ENCODE data around the gene TNKS2.
"Not testable (repeated sequence)": the region's sequence is repeated elsewhere in the genome, so short reads cannot be mapped to it uniquely, and the experiment has no call there.

The TNKS2 gene

DNA sequence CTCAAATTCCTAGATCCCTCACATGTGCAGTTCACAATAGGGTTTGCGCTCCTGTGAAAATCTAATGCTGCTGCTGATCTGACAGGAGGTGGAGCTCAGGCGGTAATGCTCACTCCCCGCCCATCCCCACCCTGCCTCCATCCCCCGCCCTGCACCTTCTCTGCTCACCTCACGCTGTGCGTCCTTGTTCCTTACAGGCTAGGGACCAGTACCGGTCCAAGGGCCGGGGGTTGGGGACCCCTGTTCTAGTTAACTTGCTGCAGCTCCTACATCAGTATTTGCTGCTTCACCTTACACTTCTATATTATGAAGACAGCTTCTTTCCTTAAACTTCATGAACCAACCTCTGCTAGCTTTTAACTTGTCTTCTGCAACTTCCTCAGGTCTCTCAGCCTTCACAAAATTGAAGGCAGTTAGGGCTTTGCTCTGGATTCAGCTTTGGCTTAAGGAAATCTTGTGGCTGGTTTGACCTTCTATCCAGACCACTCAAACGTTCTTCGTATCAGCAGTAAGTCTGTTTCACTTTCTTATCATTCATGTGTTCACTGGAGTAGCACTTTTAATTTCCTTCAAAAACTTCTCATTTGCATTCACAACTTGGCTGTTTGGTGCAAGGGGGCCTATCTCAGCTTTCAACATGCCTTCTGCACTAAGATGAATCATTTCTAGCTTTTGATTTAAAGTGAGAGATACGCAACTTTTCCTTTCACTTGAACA lies 1.7 kb upstream of the TNKS2 start:
- DNase-seq, result peak in 18 of 56 donors; percentile 0 to 22 (median 4)

DNA sequence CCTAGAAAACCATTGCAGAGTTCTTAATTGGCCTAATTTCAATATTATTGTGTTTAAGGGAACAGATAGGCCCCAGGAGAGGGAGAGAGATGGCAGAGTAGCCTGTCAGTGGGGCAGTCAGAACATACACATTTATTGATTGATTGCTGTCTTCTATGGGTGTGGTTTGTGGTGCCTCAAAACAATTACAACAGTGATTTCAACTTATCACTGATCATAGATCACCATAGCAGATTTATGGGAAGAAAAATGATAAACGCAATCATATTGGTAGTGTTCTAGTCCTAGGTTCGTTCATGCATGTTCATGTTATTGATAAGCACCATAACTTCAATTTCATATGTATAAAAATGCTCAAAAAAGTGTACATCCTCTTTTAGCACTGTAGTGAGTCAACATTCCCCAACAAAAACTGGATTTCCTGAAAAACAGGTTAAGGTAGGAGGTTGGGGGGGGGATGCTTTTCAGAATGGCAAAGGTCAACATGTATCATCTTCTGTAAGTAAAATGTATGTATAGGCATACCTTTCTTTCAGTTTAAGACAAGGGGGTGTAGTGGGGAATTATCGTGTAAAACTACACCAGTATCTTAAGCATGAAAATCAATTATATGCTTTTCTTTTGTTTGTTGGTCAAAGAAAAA lies 1.1 kb upstream of the TNKS2 start:
- DNase-seq, result no peak

DNA sequence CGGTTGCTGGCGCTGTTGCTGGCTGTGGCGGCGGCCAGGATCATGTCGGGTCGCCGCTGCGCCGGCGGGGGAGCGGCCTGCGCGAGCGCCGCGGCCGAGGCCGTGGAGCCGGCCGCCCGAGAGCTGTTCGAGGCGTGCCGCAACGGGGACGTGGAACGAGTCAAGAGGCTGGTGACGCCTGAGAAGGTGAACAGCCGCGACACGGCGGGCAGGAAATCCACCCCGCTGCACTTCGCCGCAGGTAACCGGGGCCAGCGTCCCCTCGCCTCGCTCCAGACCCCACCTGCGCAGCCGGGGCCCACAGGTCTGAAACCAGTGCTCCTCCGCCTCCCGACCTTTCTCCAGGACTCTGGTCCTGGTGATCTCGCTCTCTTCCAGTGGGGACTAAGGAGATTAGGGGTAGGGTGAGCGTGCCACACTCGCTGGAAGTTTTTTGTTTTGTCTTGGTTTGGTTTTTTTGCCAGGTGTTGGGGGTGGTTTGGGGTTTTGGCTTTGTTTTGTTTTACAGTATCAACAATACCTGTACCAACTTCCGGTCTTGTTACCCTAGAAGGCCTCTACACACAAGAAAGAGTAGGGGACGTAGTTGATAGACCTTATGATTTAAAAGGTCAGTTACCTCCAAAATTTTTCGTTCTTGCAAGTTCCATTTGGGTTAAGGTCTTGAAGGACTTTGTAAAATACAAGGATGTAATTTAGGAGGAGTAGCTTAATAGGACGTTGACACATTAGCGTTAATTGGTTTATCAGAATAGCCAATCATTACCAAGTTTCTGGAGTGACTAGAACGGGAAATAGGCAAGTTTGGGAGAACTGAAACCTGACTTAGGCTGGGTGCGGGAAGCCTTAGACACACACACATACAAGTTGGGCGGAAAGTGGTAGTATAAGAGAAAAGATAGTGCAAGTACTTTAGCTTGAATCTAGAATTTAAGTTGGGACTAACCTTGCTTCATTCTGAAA lies 704 bp downstream of the TNKS2 start:
- DNase-seq, result peak in 26 of 56 donors; percentile 1 to 70 (median 54)

DNA sequence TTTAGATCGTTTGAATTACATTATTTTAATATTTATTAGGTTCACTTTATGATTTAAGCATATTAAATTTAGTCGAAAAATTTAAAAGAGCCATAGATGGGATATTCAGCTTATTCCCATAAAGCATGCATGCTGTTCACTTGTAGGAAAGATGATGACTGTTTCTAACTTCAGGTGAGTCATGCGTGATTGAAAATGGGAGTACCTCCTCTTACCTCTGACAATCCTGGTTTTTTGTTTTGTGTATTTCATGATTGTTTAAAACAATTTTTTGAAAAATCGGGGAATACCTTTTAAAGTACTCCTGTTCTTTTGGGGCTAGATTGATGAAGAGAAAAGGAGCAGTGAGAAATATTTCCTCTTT lies 1.4 kb downstream of the TNKS2 start:
- DNase-seq, result no peak

DNA sequence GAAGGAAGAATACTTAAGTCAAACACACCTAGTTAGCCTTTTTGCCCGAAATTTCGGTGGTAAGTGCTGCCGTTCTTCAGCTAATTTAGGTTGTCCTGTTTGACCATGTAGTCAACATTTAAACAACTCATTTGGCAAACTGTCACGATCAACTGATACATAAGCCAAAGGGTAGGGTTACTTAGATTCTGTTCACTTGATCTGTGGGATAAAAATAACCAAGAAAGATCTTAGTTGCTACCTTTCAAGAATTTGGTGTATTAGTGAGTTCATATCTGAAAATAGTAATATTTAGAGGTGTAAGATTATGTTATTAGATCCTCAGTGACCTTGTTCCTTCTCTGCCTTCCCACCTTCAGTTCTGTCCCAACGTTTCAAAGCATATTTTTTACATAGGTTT lies 2.0 kb downstream of the TNKS2 start:
- no peak for DNase-seq

DNA sequence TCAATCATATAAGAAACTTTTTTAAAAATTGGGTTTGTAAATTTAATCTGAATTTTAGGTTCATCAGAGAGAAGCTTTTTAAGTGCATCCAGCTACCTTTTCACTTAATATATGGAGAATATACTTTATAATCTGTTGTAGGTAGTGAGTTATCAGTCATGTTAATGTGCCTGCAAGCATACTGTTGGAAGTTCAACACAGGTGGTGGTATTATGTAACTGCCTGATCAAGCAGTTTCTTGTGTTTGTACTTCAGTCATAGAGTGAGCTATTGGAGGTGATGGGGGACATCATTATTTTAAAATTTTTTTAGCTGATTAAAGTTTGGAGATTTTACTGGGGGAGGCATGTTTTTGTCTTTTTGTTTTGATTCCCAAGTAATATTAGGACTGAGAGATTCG lies 2.5 kb downstream of the TNKS2 start:
- DNase-seq, result no peak

DNA sequence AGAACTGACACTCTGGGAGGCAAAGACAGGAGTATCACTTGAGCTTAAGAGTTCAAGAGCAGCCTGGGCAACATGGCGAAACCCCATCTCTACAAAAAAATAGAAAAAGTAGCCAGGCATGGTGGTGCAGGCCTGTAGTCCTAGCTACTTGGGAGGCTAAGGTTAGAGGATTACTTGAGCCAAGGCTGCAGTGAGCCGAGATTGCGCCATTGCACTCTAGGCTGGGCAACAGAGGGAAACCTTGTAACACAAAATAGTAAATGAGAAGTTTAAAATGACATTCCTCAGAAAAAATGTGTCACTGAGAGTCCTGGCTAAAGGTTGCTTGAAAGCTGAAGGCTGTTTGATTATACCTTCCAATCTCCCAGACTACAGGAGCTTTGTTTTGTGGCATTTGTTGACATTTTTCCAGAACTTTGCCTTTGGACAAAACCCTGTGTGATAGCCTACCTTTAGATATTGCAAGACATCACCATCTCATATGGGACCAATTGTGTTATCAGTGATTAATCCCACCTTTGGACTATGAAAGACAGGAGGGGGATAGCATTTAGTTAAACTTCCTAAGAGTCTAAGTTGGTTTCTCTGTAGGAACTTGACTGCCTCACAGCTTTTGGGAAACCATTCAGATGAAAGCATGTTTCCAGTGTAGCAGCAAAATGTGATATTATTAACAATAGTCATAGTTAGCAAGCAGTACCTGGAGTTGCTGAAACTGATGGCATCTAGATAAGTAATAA lies 5.3 kb downstream of the TNKS2 start:
- DNase-seq, result no peak

DNA sequence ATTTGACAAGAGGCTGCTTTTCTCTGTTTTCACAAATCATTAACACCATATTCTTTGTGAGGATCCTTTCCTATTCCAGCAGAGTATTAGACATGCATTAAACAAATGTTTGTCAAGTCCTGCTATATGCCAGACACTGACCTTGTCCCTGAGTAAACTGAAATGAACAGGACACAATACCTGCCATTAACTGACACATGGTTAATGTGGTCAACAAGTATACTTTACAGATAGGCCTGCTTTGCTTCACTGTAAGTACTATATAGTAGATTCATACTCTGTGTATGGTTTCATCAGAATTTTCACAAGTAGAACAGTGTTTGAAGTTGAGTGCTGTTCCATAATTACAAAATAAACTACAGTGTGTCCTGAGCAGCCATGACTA lies 5.9 kb downstream of the TNKS2 start:
- DNase-seq, result no peak

DNA sequence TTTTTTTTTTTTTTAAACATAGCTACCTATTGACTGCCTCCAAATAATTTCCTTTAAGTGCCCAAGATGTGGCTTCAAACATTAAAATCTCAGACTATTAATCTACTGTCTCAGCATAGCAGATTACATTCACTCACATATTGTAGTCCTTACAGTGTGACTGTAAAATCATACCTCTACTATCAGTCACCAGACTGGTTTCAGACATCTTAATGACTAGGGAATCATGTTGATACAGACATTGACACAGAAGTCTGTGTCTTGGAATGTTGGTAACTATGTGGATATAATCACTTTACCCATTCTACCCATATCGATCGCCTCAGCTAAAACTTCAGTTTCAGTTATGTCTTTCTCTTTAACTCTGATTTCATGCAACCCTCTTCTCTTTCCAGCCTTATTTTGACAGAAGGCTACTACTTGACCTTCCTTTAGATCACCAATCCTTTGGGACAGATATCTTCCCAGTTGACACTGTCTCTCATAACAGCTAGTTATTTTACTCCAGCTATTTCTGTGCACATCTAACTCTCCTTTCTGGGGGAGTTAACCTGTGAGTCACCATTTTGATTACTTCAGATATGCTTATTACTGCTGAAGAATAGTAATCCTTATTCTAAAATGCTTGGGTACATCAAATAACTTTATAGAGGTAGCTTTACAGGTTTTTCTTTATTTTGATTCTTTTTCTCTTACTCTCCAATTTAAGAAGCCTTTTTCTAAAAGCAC lies 7.0 kb downstream of the TNKS2 start:
- DNase-seq, result no peak

DNA sequence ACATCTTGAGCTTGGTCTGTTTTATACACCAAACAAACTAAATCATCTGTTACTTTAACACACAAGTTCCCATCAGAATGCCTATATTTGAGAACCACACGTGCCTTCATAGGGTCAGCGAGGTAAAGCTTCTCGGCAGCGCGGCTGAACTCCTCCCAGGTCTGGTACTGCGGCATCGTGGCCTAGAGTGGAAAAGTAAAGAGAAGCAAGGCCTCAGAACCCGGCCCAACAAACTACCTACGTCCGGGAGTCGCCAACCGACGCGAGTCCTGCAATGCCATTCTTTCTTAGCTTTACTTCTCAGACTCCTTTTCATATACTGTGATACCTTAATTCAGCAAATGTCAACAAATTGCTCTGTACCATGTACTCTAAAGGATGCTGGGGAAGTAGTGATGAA lies 9.0 kb downstream of the TNKS2 start:
- DNase-seq, result not testable (repeated sequence)

DNA sequence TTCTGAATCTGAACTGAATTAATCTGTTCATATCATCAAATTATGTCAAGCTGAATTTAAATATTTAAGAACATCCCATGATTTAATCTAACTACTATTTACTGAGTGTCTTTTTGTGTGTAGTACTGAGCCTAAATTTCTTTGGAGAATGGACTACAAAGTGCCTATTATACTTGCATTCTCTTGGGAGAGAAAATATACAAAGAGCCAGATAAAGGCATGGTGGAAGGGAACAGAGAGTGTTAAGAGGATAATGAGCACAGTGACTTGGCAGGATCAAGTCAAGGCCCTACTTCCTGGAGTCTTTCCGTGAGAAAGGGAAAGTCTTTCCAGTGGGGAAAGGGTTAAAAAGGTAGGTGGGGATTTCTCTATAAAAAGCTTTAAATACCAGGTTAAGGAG lies 15.0 kb downstream of the TNKS2 start:
- DNase-seq, result no peak

DNA sequence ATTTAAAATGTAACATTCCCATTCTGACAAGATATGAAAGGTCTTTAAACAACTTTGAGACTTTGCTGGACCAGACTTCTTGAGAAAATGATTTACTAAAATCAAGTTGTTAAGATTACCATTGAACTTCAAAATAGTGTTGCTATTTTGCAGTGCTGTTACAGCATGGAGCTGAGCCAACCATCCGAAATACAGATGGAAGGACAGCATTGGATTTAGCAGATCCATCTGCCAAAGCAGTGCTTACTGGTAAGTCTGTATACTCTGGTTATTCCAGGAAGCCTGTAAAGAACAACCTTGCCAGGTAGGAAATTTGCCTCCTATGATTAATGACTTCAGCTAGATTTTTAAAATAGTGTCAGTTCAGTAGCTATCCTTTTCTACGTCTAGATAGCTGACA lies 18.8 kb downstream of the TNKS2 start:
- no peak for DNase-seq

DNA sequence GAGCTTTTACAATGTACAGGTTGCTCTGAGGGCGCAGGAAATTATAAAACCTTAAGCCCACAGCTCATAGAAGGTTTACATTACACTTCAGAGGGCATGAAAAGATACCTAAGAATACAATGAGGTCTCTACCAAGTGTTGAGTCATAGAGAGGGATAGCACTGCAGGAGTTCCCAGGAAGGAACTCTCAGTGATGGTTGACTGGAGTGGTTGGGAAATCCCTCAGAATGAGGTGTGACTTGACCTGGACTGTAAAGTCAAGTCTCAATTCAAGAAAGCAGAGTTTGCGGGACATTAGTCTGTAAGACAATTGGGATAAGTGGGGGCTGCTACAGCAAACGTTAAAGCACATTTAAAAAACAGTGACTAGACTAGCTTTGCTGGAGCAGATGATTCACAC lies 21.9 kb downstream of the TNKS2 start:
- DNase-seq, result no peak

DNA sequence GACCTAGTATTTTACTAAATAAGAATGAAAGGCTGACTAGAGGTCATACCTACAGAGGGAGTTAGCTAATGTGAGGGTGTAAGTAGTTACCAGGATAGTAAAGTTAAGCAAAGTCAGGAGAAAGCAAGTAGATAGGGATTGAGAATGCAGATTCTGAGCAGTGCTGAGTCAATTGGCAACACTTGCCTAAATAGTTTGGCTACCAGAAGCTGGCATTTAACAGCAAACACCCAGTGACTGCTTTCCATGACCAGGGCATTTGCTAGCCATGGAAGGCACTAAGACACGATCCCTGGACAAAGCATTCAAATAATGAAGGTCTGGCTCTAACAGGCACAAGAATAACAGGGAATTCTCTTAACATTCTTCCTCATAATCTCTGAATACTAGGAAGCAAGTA lies 25.9 kb downstream of the TNKS2 start:
- no peak for DNase-seq

DNA sequence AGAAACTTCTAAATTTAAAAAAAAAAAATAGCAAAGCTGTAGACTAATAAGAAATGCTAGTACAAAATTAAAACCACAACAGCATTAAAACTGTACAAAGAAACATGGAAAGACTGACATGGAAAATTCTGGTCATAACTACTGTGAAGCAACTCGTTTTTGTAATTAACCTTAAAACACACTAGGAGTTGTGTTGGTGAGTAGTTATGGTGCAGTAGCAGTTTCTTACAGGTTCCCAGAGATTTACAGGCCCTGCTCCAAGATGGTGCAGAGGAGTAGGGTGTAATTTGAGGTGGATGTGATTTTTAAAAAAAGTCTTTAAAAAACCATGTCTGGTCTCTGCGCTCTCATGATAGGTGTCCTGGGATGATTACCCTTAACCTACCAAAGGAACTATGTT lies 31.0 kb downstream of the TNKS2 start:
- DNase-seq, result no peak

DNA sequence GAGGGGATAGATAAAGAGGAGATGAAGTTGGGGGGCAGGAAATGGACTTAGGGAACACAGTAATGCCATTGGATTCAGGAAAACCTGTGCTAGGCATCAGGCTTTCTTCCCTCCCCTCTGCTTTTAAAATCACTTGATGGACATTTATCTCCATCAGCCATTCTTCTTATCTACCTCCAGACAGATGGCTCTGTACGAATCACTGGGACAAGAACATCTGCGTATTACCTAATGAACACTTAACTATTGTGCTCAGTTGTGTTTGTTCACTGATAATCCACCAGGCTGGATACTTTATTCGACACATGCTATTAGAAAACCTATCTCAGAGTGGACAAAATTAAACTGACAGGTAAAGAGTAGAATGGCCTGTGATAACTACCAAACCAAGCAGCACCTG lies 40.0 kb downstream of the TNKS2 start:
- DNase-seq, result no peak

DNA sequence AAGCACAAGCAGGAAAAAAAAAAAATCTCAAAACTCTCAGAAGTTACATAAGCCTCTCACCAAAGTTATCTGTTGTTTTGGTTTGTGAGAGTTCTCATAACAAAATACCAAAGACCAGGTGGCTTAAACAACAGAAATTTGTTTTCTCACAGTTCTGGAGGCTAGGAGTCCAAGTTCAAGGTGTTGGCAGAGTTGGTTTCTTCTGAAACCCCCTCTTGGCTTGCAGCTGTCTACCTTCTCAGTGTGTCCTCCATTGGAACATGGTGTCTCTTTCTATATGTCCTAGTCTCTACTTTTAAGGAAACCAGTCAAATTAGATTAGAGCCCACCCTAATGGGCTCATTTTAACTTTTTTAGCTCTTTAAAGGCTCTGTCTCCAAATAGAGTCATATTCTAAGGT lies 44.9 kb downstream of the TNKS2 start:
- no peak for DNase-seq

DNA sequence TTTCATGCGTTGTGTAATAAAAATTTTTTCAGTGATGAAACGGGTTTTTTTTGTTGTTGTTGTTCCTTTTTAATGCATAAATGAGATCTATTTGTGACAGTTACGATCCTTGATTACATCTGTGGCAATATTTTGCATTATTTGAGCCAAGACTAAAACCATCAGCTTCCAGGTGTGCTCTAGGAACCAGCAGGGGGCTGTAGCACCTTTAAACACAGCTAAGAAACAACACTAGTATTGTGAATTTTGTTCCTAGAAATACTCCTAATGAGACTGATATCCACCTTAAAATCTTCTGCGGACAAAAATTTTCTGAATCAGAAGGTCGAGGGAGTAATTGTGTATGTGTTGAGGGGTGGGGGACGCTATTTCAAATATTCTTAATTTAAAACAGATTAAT lies 58.4 kb downstream of the TNKS2 start:
- no peak for DNase-seq

DNA sequence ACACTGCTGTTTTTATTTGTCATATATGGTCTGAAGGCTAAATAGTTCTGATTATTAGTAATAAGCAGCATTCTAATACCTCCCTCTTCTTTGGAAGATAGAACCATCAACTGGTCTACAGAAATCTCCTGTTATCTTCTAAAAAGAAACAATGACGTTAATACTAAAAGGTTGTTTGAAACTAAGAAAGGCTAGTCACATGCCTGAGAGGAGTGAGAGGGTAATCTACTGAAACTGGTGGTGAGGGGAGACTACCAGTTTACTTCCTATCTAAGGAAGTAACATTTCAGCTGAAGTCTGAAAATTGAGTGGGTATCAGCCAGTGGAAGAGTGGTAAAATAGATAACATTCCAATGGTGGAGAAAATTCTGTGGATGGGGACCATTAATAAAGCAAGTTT lies 62.7 kb downstream of the TNKS2 start:
- DNase-seq, result no peak

DNA sequence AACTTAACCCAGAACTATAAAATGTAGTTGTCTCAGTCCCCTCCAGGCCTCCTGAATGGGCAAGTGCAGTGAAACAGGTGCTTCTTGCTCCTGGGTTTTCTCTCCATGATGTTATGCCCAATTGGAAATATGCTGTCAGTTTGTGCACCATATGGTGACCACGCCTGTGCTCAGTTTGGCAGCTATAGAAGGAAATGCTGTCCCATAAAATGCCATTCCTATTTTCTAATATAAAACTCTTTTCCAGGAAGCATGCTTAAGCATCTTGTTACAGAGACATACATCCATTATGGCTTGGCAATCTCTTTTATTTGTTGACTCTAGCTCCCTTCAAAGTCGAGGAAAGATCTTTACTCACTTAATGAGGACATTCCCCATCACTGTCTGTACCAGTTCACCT lies 65.9 kb downstream of the TNKS2 start:
- no peak for DNase-seq

DNA sequence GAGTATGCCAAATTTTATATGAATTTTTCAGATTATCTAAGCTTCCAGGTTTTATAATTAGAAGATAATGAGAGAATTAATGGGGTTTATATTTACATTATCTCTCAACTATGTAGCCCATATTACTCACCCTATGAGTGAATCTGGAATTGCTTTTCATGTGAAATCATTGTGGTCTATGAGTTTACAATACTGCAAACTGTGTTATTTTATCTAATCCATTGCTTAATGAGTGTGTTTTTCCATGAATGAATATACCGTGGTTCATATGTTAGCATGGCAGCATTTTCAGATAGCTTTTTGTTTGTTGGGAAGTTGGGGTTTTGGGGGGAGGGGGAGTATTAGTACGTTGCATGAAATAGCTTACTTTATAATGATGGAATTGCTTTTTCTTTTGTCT lies 66.5 kb downstream of the TNKS2 start:
- DNase-seq, result no peak

Data from nucleus accumbens (tissue), 56 donors.